HepG2 (cell line): Measurements from ENCODE around the gene ADPRHL1. TPM values are rescaled to one million over a fixed set of nuclear protein-coding genes. Genes with fewer than 3 reads are reported as not detected.
A peak's percentile ranks its signal among the peaks of the same experiment; 100 is the strongest.

Experiments
- MEIS1 ChIP-seq: sonication (generic); formaldehyde crosslinking; IDR thresholded peaks from 2 replicates; pipeline ENCODE4 v1.9.0; 2021; ENCODE audit warnings: mild to moderate bottlenecking, missing genetic modification reagents, moderate library complexity, borderline replicate concordance
- NR2F6 ChIP-seq, 2 experiments: IDR thresholded peaks; 2 replicates each; pipeline ENCODE4 v1.6.1; 2016; ENCODE audit warnings: antibody characterized with exemption in 1 of 2, mild to moderate bottlenecking in 1 of 2
- PHF5A ChIP-seq: IDR thresholded peaks from one replicate; pipeline ENCODE4 v1.6.1; 2018; ENCODE audit warnings: low read depth, missing genetic modification reagents; ENCODE audit not compliant: unreplicated experiment
- TAF15 ChIP-seq: fragments of 200-400 bp; formaldehyde crosslinking; IDR thresholded peaks from one replicate; pipeline ENCODE4 v1.6.1; 2018; ENCODE audit warnings: mild to moderate bottlenecking, low read depth, low read length; ENCODE audit not compliant: poor library complexity, severe bottlenecking
- ZNF263 ChIP-seq: sonication (generic); formaldehyde crosslinking; IDR thresholded peaks from 2 replicates; pipeline ENCODE4 v1.4.0; 2020; ENCODE audit warnings: missing genetic modification reagents
- ZNF317 ChIP-seq: sonication (generic); formaldehyde crosslinking; IDR thresholded peaks from 2 replicates; pipeline ENCODE4 v1.5.0; 2020; ENCODE audit warnings: mild to moderate bottlenecking, missing genetic modification reagents
- ZNF343 ChIP-seq: sonication (generic); formaldehyde crosslinking; IDR thresholded peaks from 2 replicates; pipeline ENCODE4 v1.4.0; 2020; ENCODE audit warnings: mild to moderate bottlenecking, missing genetic modification reagents
- ZNF451 ChIP-seq: sonication (generic); formaldehyde crosslinking; IDR thresholded peaks from 2 replicates; pipeline ENCODE4 v1.5.0; 2020; ENCODE audit warnings: mild to moderate bottlenecking, missing genetic modification reagents
- ZNF510 ChIP-seq: sonication (generic); formaldehyde crosslinking; IDR thresholded peaks from 2 replicates; pipeline ENCODE4 v1.4.0; 2020; ENCODE audit warnings: low read depth, mild to moderate bottlenecking, missing genetic modification reagents
- ZNF775 ChIP-seq: sonication (generic); formaldehyde crosslinking; IDR thresholded peaks from 2 replicates; pipeline ENCODE4 v1.4.0; 2020; ENCODE audit warnings: missing genetic modification reagents, mild to moderate bottlenecking, moderate library complexity, borderline replicate concordance
- ZSCAN20 ChIP-seq: sonication (generic); formaldehyde crosslinking; IDR thresholded peaks from 2 replicates; pipeline ENCODE4 v1.4.0; 2020; ENCODE audit warnings: missing genetic modification reagents, mild to moderate bottlenecking, borderline replicate concordance
- polyA plus RNA-seq, 8 experiments: library from polyadenylated mRNA; depleted of rRNA in 3 of 8; stranded (reverse) in 7 of 8; unstranded in 1 of 8; fragments of >200 nt; fragmentation: Illumina TruSeq in 4 of 8; extraction: Trizol in 4 of 8; gene quantifications; 2 replicates each; pipeline versions ENCODE4 v1.2.1 to v1.2.3, GENCODE V29; 2011 to 2016; ENCODE audit warnings: low read depth in 4 of 8, missing spikeins in 1 of 8, mixed read lengths in 1 of 8; ENCODE audit not compliant: insufficient read depth in 1 of 8
- total RNA-seq, 5 experiments: library from RNA; depleted of rRNA; stranded (reverse); fragments of >200 nt; fragmentation: Illumina TruSeq; extraction: Trizol; gene quantifications; 2 replicates each; pipeline ENCODE4 v1.2.3, GENCODE V29; 2016; ENCODE audit warnings: low read depth in 1 of 5
- TF ChIP-seq, protein P1 (sequence below): sonication (generic); formaldehyde crosslinking; IDR thresholded peaks from 2 replicates; pipeline ENCODE4 v1.4.0; 2020; ENCODE audit warnings: missing genetic modification reagents
- TF ChIP-seq, protein P2 (sequence below): sonication (generic); formaldehyde crosslinking; IDR thresholded peaks from 2 replicates; pipeline ENCODE4 v1.4.0; 2020; ENCODE audit warnings: missing genetic modification reagents
- TF ChIP-seq, protein P3 (sequence below): IDR thresholded peaks from 2 replicates; pipeline ENCODE4 v1.6.1; 2016; ENCODE audit warnings: missing compliant biosample characterization, missing genetic modification reagents, borderline replicate concordance
- TF ChIP-seq, protein P4 (sequence below): sonication (generic); formaldehyde crosslinking; IDR thresholded peaks from 2 replicates; pipeline ENCODE4 v1.4.0; 2020; ENCODE audit warnings: missing genetic modification reagents
- TF ChIP-seq, protein P5 (sequence below): sonication (generic); formaldehyde crosslinking; IDR thresholded peaks from 2 replicates; pipeline ENCODE4 v1.8.1; 2023; ENCODE audit warnings: mild to moderate bottlenecking, missing genetic modification reagents
- TF ChIP-seq, protein P6 (sequence below): sonication (generic); formaldehyde crosslinking; IDR thresholded peaks from 2 replicates; pipeline ENCODE4 v1.4.0; 2020; ENCODE audit warnings: mild to moderate bottlenecking, missing genetic modification reagents

The ADPRHL1 gene
- total and polyA plus RNA-seq, 2 of the 13 experiments (the other 11 are each of a cell fraction or from before 2014, with no cell fraction given) = 0.34 to 0.40 TPM

DNA sequence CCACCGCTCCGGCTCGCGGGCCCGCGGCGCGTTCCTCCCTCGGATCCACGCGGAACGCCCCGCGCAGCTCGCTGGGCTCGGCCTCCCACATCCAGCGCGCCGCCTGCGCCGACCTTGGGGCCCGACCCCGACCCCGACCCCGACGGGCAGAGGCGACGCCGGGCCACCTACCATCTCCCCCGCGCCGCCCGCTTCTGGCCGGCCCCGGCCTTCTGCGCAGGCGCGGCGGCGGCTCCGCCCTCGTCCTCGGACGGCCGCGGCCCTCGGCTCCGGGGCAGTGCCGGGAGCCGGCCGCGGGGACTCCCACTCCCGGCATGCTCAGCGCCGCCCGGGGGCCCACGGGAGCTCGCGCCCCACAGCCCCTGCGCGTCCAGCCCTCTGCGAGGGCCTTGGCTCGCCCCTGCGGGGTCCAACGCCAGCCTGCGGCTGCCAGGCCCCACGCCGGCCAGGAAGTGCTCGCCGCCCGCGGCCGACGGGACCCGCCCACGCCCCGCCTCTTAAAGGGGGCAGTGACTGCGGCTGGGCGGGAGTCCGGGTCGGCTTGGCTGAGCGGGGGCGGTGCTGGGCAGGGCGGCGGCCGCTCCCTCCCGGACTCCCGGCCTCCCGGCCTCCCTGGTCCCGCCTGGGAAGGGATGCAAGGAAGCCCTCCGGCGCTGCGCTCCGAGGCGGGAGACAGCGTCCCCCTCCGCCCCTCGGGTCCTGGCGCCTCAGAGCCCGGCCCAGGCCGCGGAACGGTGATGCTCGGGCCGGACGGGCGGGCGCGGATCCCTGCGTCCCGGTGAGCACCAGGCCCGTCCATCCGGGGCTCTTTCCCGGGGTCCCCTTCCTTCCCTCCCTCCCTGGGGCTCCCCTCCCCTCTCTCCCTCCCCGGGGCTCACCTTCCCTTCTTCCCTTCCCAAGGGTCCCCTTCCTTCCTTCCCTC, 37.5 kb upstream of the ADPRHL1 start, which contains the start of gene DCUN1D2 (continued):
- TF ChIP-seq ZNF775 (CRISPR knock-in tag) (no peak), ZNF317 (CRISPR knock-in tag) (0 out of 2 replicates have a peak, but pooled peaks have one; percentile 36), TAF15 (no peak), MEIS1 (CRISPR knock-in tag) (no peak), ZNF263 (CRISPR knock-in tag) (peak; percentile 56; the same call in 1 of the 2 replicates), ZSCAN20 (CRISPR knock-in tag) (peak; percentile 86; the same call in 1 of the 2 replicates), ZNF510 (CRISPR knock-in tag) (no peak), ZNF451 (CRISPR knock-in tag) (peak; percentile 42; the same call in 1 of the 2 replicates), PHF5A (CRISPR knock-in tag) (peak; percentile 53), NR2F6 (IDR thresholded peaks at IDR 0.05) (no peak), NR2F6 (CRISPR knock-in tag; IDR thresholded peaks at IDR 0.05) (no peak), ZNF343 (CRISPR knock-in tag) (peak; percentile 5; the same call in 1 of the 2 replicates)
- TF ChIP-seq, protein P1, sequence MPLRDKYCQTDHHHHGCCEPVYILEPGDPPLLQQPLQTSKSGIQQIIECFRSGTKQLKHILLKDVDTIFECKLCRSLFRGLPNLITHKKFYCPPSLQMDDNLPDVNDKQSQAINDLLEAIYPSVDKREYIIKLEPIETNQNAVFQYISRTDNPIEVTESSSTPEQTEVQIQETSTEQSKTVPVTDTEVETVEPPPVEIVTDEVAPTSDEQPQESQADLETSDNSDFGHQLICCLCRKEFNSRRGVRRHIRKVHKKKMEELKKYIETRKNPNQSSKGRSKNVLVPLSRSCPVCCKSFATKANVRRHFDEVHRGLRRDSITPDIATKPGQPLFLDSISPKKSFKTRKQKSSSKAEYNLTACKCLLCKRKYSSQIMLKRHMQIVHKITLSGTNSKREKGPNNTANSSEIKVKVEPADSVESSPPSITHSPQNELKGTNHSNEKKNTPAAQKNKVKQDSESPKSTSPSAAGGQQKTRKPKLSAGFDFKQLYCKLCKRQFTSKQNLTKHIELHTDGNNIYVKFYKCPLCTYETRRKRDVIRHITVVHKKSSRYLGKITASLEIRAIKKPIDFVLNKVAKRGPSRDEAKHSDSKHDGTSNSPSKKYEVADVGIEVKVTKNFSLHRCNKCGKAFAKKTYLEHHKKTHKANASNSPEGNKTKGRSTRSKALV = 0 out of 2 replicates have a peak, but pooled peaks have one; percentile 13
- TF ChIP-seq, protein P2, sequence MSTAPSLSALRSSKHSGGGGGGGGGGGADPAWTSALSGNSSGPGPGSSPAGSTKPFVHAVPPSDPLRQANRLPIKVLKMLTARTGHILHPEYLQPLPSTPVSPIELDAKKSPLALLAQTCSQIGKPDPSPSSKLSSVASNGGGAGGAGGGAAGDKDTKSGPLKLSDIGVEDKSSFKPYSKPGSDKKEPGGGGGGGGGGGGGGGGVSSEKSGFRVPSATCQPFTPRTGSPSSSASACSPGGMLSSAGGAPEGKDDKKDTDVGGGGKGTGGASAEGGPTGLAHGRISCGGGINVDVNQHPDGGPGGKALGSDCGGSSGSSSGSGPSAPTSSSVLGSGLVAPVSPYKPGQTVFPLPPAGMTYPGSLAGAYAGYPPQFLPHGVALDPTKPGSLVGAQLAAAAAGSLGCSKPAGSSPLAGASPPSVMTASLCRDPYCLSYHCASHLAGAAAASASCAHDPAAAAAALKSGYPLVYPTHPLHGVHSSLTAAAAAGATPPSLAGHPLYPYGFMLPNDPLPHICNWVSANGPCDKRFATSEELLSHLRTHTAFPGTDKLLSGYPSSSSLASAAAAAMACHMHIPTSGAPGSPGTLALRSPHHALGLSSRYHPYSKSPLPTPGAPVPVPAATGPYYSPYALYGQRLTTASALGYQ (CRISPR knock-in tag) = peak; percentile 82; the same call in 1 of the 2 replicates
- TF ChIP-seq, protein P3, sequence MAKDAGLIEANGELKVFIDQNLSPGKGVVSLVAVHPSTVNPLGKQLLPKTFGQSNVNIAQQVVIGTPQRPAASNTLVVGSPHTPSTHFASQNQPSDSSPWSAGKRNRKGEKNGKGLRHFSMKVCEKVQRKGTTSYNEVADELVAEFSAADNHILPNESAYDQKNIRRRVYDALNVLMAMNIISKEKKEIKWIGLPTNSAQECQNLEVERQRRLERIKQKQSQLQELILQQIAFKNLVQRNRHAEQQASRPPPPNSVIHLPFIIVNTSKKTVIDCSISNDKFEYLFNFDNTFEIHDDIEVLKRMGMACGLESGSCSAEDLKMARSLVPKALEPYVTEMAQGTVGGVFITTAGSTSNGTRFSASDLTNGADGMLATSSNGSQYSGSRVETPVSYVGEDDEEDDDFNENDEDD (CRISPR knock-in tag) = peak; percentile 73
- TF ChIP-seq, protein P4, sequence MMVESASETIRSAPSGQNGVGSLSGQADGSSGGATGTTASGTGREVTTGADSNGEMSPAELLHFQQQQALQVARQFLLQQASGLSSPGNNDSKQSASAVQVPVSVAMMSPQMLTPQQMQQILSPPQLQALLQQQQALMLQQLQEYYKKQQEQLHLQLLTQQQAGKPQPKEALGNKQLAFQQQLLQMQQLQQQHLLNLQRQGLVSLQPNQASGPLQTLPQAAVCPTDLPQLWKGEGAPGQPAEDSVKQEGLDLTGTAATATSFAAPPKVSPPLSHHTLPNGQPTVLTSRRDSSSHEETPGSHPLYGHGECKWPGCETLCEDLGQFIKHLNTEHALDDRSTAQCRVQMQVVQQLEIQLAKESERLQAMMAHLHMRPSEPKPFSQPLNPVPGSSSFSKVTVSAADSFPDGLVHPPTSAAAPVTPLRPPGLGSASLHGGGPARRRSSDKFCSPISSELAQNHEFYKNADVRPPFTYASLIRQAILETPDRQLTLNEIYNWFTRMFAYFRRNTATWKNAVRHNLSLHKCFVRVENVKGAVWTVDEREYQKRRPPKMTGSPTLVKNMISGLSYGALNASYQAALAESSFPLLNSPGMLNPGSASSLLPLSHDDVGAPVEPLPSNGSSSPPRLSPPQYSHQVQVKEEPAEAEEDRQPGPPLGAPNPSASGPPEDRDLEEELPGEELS (CRISPR knock-in tag) = 0 out of 2 replicates have a peak, but pooled peaks have one; percentile 21
- TF ChIP-seq, protein P5, sequence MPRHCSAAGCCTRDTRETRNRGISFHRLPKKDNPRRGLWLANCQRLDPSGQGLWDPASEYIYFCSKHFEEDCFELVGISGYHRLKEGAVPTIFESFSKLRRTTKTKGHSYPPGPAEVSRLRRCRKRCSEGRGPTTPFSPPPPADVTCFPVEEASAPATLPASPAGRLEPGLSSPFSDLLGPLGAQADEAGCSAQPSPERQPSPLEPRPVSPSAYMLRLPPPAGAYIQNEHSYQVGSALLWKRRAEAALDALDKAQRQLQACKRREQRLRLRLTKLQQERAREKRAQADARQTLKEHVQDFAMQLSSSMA (CRISPR knock-in tag) = 0 out of 2 replicates have a peak, but pooled peaks have one; percentile 44
- TF ChIP-seq, protein P6, sequence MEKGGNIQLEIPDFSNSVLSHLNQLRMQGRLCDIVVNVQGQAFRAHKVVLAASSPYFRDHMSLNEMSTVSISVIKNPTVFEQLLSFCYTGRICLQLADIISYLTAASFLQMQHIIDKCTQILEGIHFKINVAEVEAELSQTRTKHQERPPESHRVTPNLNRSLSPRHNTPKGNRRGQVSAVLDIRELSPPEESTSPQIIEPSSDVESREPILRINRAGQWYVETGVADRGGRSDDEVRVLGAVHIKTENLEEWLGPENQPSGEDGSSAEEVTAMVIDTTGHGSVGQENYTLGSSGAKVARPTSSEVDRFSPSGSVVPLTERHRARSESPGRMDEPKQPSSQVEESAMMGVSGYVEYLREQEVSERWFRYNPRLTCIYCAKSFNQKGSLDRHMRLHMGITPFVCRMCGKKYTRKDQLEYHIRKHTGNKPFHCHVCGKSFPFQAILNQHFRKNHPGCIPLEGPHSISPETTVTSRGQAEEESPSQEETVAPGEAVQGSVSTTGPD = no peak
